ENCODE data around the gene MT1B. TPM values are rescaled to one million over a fixed set of nuclear protein-coding genes. Genes with fewer than 3 reads are reported as not detected.
"Not testable (repeated sequence)": the region's sequence is repeated elsewhere in the genome, so short reads cannot be mapped to it uniquely, and the experiment has no call there.

The MT1B gene
- polyA plus RNA-seq, 12 donors, result not detected

- DNase-seq, result peak; percentile 38
Observed at GRCh38 chr16:56637814-56638750, 13.6 kb upstream of the MT1B start, which contains the start of gene MT1A. TSS of gene MT1A (plus strand) at chr16:56638666. CDS start at chr16:56638739, 73 bp downstream.

- DNase-seq, result no peak
Observed at GRCh38 chr16:56639045-56639444, 12.6 kb upstream of the MT1B start.

GRCh38 chr16:56640076-56640475 lies 11.6 kb upstream of the MT1B start:
- DNase-seq, result no peak

GRCh38 chr16:56641166-56641565 lies 10.5 kb upstream of the MT1B start:
- no peak for DNase-seq

- no peak for DNase-seq
Observed at GRCh38 chr16:56643080-56643778, 8.5 kb upstream of the MT1B start.

- no peak for DNase-seq
Observed at GRCh38 chr16:56643833-56644232, 7.9 kb upstream of the MT1B start.

GRCh38 chr16:56645311-56645710 lies 6.4 kb upstream of the MT1B start:
- DNase-seq, result no peak

GRCh38 chr16:56645838-56646237 lies 5.8 kb upstream of the MT1B start:
- no peak for DNase-seq

- no peak for DNase-seq
Observed at GRCh38 chr16:56647641-56648431, 3.9 kb upstream of the MT1B start.

GRCh38 chr16:56649271-56649670 lies 2.4 kb upstream of the MT1B start:
- DNase-seq, result no peak

- no peak for DNase-seq
Observed at GRCh38 chr16:56649820-56650219, 1.9 kb upstream of the MT1B start.

GRCh38 chr16:56652600-56652999 lies 914 bp downstream of the MT1B start:
- DNase-seq, result no peak

GRCh38 chr16:56653218-56653617 lies 1.5 kb downstream of the MT1B start:
- DNase-seq, result no peak

- no peak for DNase-seq
Observed at GRCh38 chr16:56657555-56658326, 6.1 kb downstream of the MT1B start, which contains the start of gene MT1F. TSS of gene MT1F (plus strand) at chr16:56657959. CDS start at chr16:56658059, 100 bp downstream.

GRCh38 chr16:56658327-56658875 lies 6.7 kb downstream of the MT1B start:
- DNase-seq, result no peak

- DNase-seq, result no peak
Observed at GRCh38 chr16:56662357-56663354, 11.0 kb downstream of the MT1B start.

- no peak for DNase-seq
Observed at GRCh38 chr16:56664506-56664905, 12.8 kb downstream of the MT1B start.

GRCh38 chr16:56665286-56666261 lies 13.9 kb downstream of the MT1B start:
- not testable (repeated sequence) for DNase-seq
